GM21786 (cell line): ENCODE results near the gene CEP164.

Source experiments
- ATAC-seq: cut with Tn5 transposase; IDR thresholded peaks from one replicate; pipeline ENCODE4 v1.9.1; 2021; ENCODE audit not compliant: unreplicated experiment

Gene CEP164

DNA sequence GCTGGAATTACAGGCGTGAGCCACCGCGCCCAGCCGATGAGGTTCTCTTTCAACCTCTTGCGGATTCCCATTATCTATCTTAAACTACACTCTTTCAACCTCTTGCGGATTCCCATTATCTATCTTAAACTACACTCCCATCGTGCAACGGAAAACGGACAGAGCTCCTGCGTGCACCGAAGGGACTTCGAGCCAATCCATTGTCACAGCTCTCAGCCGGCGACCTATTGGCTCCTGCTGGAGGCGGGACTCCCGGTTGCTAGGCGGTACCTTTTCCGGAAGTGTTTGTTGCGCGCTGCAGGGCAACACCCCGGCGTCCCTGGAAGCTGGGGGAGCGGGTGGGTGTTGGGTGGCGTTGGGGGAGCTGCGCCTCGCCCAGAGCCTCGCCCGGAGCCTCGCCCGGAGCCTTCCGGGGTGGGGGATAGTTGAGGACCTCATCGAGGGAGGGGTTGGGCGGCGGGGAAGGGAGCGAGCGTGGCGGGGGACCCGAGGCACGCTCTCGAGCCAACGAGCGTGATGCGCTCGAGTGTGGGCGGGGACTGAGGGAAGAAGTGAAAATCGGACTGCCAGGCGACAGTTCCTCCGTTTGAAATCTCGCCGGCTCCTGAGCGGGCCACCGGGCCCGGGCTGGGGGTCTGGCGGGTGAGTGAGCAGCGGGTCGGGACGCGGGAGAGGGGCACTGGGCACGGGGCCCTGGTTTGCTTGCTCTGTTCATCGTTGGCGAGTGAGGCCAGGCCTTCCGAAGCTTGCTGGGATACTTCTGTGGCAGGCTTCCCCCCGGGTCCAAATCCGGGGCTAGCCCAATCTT, at the start of gene CEP164:
TSS of gene CEP164 (plus strand) at position 288 of the 808 bp plus-strand sequence. CDS start 10,733 bp downstream, outside the sequence.
- ATAC-seq: peak; percentile 96

DNA sequence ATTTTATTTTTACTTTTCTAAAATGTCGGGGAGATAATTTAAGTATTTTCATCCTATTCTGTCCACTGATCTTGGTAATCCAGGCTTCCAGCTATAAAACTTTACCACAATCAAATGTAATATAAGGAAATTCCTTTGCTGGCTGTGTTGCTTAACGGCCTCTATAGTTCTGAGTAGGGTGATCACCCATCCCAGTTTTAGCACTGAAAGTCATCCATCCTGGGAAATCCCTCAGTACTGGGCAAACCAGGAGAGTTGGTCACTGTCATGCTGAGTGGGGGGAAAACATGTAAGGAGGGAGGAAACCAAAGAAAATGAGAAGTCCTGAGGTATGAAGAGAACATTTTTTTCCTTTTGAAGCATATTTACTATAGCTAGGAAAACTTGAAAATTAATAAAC, 49.3 kb upstream of the CEP164 start:
- no peak for ATAC-seq

DNA sequence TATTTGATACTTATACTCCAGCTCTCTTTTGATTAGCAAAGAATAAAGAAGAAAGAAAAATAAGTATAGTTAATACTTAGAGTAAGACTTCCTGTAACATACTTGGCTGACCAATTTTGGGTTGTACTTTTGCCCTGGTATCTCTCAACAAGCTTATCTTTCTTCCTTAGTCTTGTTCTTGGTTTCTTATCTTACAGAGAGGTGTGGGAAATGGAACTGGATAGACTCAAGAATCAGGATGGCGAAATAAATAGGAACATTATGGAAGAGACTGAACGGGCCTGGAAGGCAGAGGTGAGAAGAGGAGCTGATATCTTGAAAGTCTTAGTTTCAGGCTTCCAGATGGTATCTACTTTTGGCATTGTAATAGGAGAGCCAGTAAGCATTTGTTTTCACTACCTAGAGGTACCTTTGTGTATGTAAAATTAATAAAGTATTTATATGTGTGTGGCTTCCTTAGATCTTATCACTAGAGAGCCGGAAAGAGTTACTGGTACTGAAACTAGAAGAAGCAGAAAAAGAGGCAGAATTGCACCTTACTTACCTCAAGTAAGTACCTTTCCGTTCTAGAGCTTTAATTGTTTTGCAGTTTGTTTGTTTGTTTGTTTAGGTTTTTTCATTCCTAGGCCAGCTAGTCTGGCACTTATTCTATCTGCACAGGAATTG, 47.8 kb upstream of the CEP164 start:
- no peak for ATAC-seq

DNA sequence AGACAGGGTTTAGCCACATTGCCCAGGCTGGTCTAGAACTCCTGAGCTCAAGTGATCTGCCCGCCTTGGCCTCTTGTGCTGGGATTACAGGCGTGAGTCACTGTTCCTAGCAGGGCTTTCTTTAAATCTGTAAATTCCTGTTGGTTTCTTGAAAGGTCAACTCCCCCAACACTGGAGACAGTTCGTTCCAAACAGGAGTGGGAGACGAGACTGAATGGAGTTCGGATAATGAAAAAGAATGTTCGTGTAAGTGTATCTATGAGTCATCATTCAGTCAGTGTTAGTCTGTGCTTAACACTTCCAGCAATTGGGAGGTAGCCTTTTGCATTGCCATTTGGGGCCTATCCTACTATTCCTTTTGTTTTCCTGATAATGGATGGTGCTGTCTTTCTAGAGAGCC, 46.5 kb upstream of the CEP164 start:
- ATAC-seq: no peak

DNA sequence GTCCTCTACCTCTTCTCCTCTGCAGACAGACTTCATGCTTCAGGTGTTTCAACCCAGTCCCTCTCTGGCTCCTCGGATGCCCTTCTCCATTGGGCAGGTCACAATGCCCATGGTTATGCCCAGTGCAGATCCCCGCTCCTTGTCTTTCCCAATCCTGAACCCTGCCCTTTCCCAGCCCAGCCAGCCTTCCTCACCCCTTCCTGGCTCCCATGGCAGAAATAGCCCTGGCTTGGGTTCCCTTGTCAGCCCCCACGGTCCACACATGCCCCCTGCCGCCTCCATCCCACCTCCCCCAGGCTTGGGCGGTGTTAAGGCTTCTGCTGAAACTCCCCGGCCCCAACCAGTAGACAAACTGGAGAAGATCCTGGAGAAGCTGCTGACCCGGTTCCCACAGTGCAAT, 45.8 kb upstream of the CEP164 start:
- no peak for ATAC-seq

DNA sequence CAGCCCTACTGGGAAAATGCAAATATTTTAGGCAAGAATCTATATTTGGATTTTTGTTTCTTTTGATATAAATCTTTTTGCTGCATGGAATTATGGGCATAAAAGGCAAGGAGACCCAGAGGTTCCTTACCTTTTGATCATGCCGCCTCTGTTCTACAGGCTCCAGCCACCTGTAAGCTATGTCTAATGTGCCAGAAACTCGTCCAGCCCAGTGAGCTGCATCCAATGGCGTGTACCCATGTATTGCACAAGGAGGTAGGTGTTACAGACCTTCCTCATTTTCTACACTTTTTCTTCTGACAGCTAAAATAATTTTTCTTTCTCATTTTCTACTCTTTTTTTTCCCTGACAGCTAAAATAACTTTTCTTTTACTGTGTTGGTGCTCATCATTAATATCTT, 44.7 kb upstream of the CEP164 start:
- no peak for ATAC-seq

DNA sequence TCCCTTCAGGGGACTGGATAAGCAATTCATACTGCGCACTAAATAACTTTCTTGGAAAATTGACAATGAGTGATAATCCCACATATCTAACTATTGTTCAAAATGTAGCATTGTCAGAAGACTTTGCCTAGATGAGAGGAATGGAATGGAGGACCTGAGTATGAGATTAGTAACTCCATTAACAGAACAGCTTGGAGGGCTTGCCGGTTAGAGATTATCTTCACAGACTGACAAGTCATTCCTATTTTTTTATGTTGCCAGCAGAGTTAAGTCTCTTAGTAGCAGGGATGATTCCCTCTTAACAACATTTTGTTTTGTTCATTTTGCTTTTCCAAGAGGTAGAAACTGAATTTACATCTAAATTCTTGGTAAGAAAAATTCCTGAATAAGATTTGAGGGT, 43.6 kb upstream of the CEP164 start:
- no peak for ATAC-seq

DNA sequence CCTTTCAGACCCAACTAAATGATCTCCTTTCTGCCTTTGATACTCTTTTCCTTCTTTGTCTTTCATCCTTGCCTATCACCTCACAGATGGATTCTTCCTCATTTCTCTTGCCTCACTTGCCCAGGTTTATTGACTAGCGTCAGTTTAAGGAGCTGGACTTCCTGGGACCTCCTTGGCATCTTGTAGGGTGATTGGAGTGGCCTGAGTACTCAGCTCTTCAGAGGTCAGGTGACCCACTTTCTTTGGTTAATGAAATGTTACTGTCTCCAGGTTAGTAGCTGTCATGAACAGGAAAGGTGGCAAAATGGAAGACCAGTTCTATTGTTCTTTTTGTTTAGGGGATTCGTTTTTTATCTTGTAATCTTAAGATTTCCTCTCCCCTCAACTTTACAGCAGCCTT, 41.1 kb upstream of the CEP164 start:
- ATAC-seq: no peak

DNA sequence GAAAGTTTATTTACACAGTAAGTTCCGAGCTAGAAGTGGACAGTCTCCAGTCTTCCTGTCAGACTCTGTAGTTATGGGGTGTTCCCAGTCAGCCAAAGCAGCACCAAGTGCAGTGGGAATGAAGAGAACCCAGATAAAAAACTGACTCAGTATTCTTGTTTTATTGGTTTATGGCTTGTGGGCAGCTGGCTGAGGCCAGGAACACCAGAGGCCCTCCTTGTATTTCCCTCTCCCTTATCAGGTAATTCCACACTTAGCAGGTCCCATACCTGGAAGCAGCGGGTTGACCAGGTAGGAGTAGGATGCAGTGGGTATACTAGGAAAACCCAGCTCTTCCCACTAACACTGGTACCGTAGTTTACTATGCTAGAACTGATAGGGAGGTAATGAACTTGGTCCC, 40.0 kb upstream of the CEP164 start:
- ATAC-seq: no peak

DNA sequence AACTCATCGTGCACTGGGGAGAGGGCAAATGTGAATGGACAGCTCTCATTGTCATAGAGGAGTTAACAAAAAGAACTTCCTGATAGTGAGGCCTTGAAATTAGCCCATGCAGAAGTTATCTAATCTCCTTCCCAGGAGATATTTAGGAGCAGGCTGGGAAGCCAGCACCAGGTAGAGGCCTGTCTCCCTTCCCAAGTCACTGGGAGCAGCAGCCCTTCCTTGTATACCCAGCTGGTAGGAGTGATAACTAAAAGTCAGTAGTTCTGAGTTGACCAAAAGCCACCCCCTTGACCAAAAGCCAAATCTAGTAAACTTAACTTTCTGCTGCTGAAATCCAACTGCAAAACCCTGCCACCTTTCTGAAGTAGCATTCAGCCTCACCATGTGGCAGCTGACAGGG, 37.9 kb upstream of the CEP164 start:
- no peak for ATAC-seq

DNA sequence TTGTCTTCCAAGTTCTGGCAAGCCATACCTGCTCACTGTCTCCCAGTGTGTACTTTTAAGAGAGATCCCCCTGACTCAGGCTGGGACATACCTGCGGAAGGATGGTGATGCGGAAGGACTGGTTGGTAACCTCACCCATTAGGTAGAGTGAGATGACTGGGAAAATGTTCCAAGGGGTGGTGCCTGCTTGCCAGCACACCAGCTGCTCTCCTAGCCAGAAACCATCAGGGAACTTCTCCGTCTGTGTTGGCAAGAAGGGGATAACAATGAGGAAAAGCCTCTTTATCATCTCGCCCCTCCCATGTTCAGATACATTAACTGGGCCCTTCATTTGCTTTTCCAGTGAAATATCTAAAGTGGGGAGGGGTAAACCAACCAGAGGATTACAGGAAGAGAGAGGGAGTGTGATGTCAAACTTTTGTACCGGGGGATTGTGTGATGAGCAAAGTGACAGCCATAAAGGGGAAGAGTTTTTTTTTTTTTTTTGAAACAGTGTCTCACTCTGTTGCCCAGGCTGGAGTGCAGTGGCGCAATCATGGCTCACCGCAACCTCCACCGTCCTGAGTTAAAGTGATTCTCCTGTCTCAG, 36.8 kb upstream of the CEP164 start, which contains the start of gene BACE1-AS:
TSS of gene BACE1-AS (plus strand) at position 538 of the 588 bp plus-strand sequence.
- no peak for ATAC-seq

DNA sequence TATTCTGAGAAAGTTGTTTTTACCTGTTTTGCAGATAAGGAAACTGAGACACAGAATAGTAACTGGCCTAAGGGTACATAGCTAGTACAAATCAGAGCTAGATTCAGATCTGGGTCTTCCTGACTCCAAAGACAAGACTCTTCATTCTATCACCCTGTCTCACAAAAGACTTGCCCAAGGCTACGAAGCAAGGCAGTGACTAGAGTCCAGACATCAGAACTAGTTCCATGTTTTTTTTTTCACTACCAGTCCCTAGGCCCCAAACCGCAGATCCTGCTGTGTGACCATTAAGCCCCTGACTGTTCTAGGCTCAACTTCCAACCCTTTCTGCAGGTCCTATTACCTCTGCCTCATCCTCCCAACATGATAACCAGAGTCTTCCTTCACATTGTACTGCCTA, 35.0 kb upstream of the CEP164 start:
- ATAC-seq: no peak

DNA sequence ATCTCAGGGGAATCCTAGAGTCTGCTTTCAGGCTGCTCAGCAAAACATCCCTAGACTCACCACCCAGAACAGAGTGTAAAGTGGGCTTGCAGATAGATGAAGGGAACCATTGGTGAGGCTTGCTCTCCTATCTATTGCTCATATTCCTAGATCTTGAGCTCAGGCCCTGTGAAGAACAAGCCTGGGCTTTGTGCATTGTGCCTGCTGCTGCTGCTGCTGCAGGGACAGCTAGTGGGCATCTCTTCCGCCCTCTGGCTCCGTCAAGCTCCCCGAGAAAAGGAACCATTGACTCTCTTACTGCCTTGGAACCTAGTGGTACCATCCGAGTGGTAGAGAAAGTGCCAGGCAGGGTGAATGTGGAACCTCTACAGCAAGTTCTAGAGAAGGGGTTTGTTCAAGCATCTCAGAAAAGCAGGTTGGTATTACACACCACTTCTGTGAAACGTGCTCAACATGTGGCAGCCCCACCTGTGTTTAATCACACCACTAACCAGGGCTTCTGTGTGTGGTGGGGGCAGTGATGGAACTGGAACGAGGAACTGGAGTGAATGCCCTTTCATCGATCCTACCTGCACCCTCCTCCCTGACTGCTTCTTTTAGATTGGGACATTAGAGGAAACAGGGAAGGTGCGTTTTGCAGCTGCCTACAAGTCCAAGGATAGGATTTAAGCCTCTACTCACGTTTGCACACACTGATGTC, 32.1 kb upstream of the CEP164 start:
- ATAC-seq: no peak

DNA sequence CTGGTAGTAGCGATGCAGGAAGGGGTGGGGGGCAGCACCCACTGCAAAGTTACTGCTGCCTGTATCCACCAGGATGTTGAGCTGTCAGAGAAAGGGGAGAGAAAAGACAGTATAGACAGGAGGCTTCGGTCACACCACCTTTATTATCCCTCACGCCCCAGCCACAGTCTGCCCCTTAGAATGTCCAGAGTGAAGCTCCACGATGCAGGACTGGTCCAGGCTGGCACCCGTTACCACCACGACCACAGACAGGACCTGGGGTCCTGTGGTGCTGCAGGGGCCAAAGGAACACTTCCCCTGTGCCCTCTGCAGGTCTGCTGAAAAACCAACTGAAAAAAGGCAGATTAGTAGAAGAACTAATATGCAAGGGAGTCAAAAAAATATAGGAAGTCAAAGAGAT, 30.8 kb upstream of the CEP164 start:
- no peak for ATAC-seq

DNA sequence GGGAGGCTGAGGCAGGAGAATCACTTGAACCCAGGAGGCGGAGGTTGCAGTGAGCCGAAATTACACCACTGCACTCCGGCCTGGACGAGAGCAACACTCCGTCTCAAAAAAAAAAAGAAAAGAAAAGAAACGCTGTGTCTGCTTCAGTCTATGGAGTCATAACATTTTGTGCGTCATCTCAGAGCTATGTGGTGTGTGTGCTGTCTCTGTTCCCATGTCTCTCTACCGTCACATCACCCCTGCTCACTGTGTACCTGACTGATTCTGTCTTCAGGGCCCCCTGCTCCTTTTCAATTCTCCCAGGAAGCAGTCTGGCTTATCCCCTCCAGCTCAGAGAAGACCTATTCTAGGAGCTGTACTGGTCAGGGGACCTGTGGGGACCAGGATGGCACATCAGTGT, 29.5 kb upstream of the CEP164 start:
- ATAC-seq: no peak

DNA sequence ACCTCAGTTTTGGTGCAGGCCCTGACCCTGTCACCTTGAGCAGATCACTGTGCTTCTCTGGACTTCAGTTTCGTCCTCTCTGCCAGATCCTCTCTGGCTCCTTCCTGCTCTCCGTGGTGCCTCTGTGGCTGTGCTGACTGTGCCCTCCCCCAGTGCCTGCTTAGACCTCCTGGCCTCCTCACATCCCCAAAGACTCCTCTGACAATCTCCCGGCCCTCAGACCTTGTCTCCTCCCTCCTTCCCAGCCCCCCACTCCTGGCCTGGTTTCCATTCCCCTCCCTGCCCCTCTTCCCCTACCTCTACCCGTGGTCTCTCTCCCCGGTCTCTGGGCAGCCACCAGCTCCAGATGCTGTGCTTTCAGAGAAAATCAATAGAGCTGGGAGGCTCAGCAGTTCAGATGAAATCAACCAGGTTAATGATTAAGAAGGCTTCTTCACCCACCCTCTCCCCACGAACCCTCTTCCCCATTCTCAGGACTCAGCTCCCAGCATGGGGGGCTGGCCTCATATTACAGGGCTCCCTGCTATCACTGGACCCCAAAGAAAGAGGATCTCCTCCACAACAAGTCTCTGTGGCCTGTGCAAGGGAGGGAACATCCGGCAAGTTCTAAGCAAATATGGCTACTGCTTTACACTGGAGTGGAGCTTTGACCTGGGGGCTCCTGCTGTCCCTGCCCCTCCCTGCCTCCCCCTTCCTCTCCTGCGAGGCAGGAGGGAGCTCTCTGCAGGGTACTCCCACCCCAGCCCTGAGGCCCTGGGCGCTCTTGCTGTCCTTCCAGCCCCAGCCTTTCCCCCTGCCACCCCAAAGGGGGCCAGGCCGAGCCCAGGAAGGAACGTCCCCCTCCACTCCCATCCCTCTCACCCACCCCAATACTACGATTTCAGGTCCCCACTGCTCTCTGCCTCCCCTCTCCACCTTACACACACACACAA, 28.0 kb upstream of the CEP164 start:
- no peak for ATAC-seq

DNA sequence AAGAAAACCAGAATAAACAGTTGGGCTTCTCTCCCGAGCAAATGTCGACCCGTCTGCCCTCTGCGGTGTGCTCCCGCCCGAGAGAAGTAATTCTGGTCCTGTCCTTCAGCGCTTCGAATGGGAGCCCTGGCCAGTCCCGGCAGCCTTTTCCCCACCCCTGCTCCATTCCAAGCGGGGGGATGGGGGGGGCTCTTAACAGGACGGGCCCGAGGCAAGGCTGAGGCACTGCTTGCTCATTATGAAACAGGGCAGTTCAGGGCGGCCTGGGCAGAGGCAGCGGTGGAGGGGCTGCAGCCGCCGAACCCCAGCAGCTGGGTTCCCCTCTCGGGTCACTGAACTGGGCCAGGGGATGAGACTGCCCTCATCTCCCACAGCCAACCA, 27.4 kb upstream of the CEP164 start:
- ATAC-seq: no peak

DNA sequence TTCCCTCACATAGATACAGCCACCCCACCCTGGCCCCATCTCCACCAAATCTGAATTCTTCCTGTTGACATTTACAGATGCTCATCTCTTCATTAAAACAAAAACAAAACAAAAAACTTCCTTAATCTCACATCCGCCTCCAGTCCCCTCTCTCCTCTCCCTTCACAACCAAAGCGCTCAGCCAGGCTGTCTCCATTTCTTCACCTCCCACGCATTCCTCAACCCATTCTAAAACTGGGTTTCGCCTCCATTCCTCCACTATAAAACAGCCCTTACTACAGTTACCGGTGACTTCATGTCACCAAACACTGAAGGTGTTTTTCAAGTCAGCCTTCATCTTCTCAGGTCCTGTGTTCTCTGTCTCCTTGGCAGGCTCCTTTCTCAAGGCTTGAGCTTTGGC, 26.9 kb upstream of the CEP164 start:
- no peak for ATAC-seq

DNA sequence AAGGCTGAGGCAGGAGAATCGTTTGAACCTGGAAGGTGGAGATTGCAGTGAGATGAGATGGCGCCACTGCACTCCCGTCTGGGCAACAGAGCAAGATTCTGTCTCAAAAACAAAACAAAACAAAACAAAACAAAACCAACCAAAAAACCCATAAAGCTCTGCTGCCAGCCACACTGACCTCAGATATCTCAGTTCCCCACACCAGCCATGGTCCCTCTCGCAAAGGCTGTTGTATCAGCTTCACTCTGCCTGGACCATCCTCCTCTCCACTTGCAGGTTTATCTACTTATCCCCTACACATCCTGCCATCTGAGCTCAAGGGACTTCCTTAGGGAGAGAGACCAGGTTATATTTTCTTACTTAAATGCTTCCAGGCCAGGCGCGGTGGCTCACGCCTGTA, 25.4 kb upstream of the CEP164 start:
- no peak for ATAC-seq

DNA sequence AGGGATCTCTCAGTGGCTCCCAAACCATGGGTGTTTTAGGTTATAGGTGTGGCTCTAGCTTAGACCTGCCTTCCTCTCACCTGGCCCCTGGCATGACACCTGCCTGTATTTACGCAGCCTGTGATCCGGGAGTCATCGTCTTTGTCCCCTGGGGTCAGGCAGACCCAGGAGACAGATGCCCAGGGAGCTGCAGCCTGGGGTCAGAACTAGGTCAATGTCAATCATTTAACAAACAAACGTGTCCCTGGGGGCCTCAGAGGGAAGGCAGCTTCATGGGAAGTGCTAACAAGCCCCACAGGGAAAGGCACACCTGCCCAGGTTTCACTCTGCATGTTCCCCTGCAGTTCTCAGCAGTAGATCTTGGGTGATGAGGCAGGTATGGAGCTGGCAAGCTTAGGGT, 24.6 kb upstream of the CEP164 start:
- ATAC-seq: no peak
